Lung (tissue), 12 donors: ENCODE data around the gene EPS8. TPM values are rescaled to one million over a fixed set of nuclear protein-coding genes. Genes with fewer than 3 reads are reported as not detected.

Experiments used
- ATAC-seq: fragments of 200-7000 bp; cut with Tn5 transposase; one replicate; pipeline ENCODE4 v1.9.1; 2020; ENCODE audit warnings: moderate number of reproducible peaks; ENCODE audit not compliant: insufficient read depth, low FRiP score
- DNase-seq, 3 donors: peaks; one replicate each; pipeline ENCODE4 v3.0.0-alpha.2; 2013 to 2017
- H3K27ac ChIP-seq, 2 donors: one replicate each; pipeline ENCODE4 v1.5.1; 2013; ENCODE audit warnings: mild to moderate bottlenecking in 2 of 2, moderate library complexity in 2 of 2, control low read depth in 1 of 2, inconsistent platforms in 1 of 2, low read depth in 1 of 2, low read length in 1 of 2
- H3K27me3 ChIP-seq, 3 donors: one replicate each; pipeline ENCODE4 v1.5.1; 2013; ENCODE audit warnings: low read length in 2 of 3; ENCODE audit not compliant: control insufficient read depth in 3 of 3, insufficient read depth in 3 of 3
- H3K36me3 ChIP-seq, 4 donors: one replicate each; pipeline ENCODE4 v1.5.1; 2013; ENCODE audit warnings: low read length in 4 of 4, mild to moderate bottlenecking in 1 of 4, moderate library complexity in 1 of 4; ENCODE audit not compliant: control insufficient read depth in 4 of 4, insufficient read depth in 4 of 4
- H3K4me1 ChIP-seq, 5 donors: one replicate each; pipeline ENCODE4 v1.5.1; 2013; ENCODE audit warnings: low read length in 5 of 5, mild to moderate bottlenecking in 2 of 5, moderate library complexity in 1 of 5; ENCODE audit not compliant: control insufficient read depth in 5 of 5, insufficient read depth in 5 of 5
- H3K4me3 ChIP-seq: one replicate; pipeline ENCODE4 v1.5.1; 2013; ENCODE audit warnings: mild to moderate bottlenecking, control low read depth, moderate library complexity
- H3K9ac ChIP-seq, 2 donors: one replicate each; pipeline ENCODE4 v1.5.1; 2013; ENCODE audit warnings: low read length in 2 of 2, control low read depth in 1 of 2; ENCODE audit not compliant: insufficient read depth in 1 of 2
- H3K9me3 ChIP-seq, 4 donors: one replicate each; pipeline ENCODE4 v1.5.1; 2013; ENCODE audit warnings: low read length in 3 of 4, mild to moderate bottlenecking in 1 of 4, moderate library complexity in 1 of 4; ENCODE audit not compliant: control insufficient read depth in 4 of 4, insufficient read depth in 3 of 4
- WGBS, 2 donors: extraction: QIAGEN DNeasy Blood & Tissue Kit; methylation state at CpG; one replicate each; pipeline ENCODE4 v1.1.7; 2013; 5-methylcytosine and 5-hydroxymethylcytosine counted together
- polyA plus RNA-seq, 2 donors: library from polyadenylated mRNA; stranded (reverse); fragments of 200-250 nt; gene quantifications; one replicate each; pipeline ENCODE4 v1.2.1, GENCODE V29; 2013
- total RNA-seq, 2 donors: library from RNA; depleted of rRNA in 1 of 2; stranded (reverse); fragments of >200 nt in 1 of 2; gene quantifications; one replicate each; pipeline ENCODE4 v1.2.1, GENCODE V29; 2014 to 2021
- TF ChIP-seq, protein P1 (sequence below): IDR thresholded peaks from 2 replicates; pipeline ENCODE4 v1.5.1; 2012; ENCODE audit warnings: mild to moderate bottlenecking; ENCODE audit errors: control extremely low read depth, extremely low read depth
- donor health status: control.
- donor health status: control.
- donor health status: Bipolar disorder and iron deficiency.
- donor health status: healthy.
- donor health status: DM: yes; HTN: yes; CAD: no.

Gene EPS8
- total and polyA plus RNA-seq, 4 donors, result 30.1 to 153 (median 48.9) TPM

- no peak overlapping the region for H3K4me3 ChIP-seq
- ATAC-seq, result no peak
- TF ChIP-seq, protein P1, sequence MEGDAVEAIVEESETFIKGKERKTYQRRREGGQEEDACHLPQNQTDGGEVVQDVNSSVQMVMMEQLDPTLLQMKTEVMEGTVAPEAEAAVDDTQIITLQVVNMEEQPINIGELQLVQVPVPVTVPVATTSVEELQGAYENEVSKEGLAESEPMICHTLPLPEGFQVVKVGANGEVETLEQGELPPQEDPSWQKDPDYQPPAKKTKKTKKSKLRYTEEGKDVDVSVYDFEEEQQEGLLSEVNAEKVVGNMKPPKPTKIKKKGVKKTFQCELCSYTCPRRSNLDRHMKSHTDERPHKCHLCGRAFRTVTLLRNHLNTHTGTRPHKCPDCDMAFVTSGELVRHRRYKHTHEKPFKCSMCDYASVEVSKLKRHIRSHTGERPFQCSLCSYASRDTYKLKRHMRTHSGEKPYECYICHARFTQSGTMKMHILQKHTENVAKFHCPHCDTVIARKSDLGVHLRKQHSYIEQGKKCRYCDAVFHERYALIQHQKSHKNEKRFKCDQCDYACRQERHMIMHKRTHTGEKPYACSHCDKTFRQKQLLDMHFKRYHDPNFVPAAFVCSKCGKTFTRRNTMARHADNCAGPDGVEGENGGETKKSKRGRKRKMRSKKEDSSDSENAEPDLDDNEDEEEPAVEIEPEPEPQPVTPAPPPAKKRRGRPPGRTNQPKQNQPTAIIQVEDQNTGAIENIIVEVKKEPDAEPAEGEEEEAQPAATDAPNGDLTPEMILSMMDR, result no peak
- no peaks in the 10 kb centered on the region for H3K27me3 ChIP-seq
- peaks cover 0 to 7% (median 3%) of the 10 kb centered on the region in 5 donors for H3K4me1 ChIP-seq
- no peaks in the 10 kb centered on the region for H3K36me3 ChIP-seq
- H3K9ac ChIP-seq, result no peak overlapping the region
- no peak overlapping the region for H3K27ac ChIP-seq
- H3K9me3 ChIP-seq, result no peaks in the 10 kb centered on the region
- DNase-seq, result no peak
- WGBS, 2 donors, result 91% methylated on average over 6 of the region's 6 CpGs
These were observed 79.6 kb downstream of the EPS8 start for GRCh38 chr12:15709551-15709950.

GRCh38 chr12:15708396-15709076 lies 80.7 kb downstream of the EPS8 start:
- no peak overlapping the region for H3K27ac ChIP-seq

DNA sequence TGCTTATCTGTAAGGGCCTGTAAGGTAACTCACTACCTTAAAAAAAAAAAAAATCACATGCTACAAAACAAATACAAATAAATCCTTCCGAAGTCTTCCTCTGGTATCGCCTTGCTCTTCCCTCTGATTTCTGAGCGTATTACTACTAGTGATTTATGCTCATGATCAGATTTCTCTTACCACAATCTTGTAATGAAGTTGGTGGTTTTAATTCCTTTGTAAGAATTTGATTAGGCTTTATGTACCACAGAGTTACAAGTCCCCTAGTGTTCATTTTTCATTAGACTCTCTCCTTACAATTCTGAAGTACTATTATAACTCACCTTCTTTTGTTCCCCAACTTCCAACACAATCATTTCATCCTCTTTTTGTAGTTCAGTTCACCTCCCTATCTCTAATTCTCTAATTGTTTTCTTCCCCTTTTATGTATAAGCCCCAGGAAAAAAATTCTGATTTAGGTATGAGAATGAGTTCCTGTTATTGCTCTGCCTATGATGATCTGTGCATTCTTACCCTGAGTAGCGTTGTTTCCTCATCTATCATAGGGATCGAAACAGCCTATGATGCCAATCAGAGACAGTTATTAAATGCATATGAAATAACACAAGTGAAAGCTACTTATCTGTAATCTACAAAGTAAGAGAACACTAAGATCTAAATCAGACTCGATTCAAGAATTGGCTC lies 81.5 kb downstream of the EPS8 start:
- ATAC-seq (no peak), DNase-seq (no peak)
- Histone ChIP-seq H3K4me3 (no peak overlapping the region), H3K27ac (no peak overlapping the region), H3K4me1 (peaks cover 0 to 6% (median 0%) of the 10 kb centered on the region in 5 donors), H3K9me3 (no peaks in the 10 kb centered on the region), H3K36me3 (no peaks in the 10 kb centered on the region), H3K9ac (no peak overlapping the region), H3K27me3 (no peaks in the 10 kb centered on the region)
- TF ChIP-seq, protein P1, result no peak
- WGBS, 2 donors, result 71 to 79% methylated on average over 6 of the region's 6 CpGs

More at GRCh38 chr12:15708396-15709076, 80.7 kb downstream of the EPS8 start:
- 96% methylated on average over 2 of the region's 2 CpGs for WGBS, 2 donors
- H3K9me3 ChIP-seq, result no peaks in the 10 kb centered on the region
- TF ChIP-seq, protein P1, result no peak
- H3K9ac ChIP-seq, result no peak overlapping the region
- ATAC-seq (no peak), DNase-seq (no peak)
- no peaks in the 10 kb centered on the region for H3K27me3 ChIP-seq
- no peaks in the 10 kb centered on the region for H3K36me3 ChIP-seq
- no peak overlapping the region for H3K4me3 ChIP-seq
- H3K4me1 ChIP-seq, result peaks cover 0 to 6% (median 3%) of the 10 kb centered on the region in 5 donors
